DND-41 (cell line): ENCODE data around the gene EHBP1.

Source experiments
- ATAC-seq: fragments of 200-7000 bp; cut with Tn5 transposase; 3 replicates; pipeline ENCODE4 v1.9.1; 2021; ENCODE audit warnings: low read depth; ENCODE audit not compliant: insufficient read depth
- DNase-seq: peaks from one replicate; pipeline ENCODE4 v3.0.0-alpha.2; 2020
- H2AFZ ChIP-seq: 2 replicates; pipeline ENCODE4 v1.6.0; 2012; ENCODE audit warnings: low read depth, low read length
- H3K27ac ChIP-seq: 2 replicates; pipeline ENCODE4 v1.5.1; 2012; ENCODE audit warnings: low read length, inconsistent platforms
- H3K27me3 ChIP-seq: fragments of 200-600 bp; sonication (generic); 2 replicates; pipeline ENCODE4 v1.6.0; 2012; ENCODE audit warnings: low read length, mild to moderate bottlenecking, inconsistent platforms; ENCODE audit not compliant: insufficient read depth, poor library complexity
- H3K36me3 ChIP-seq: 2 replicates; pipeline ENCODE4 v1.5.1; 2012; ENCODE audit warnings: low read length, inconsistent platforms; ENCODE audit not compliant: insufficient read depth
- H3K4me1 ChIP-seq: 2 replicates; pipeline ENCODE4 v1.5.1; 2012; ENCODE audit warnings: mild to moderate bottlenecking, low read length; ENCODE audit not compliant: insufficient read depth
- H3K4me2 ChIP-seq: 2 replicates; pipeline ENCODE4 v1.6.0; 2012; ENCODE audit warnings: mild to moderate bottlenecking, moderate library complexity, low read length, inconsistent platforms; ENCODE audit not compliant: insufficient read depth
- H3K4me3 ChIP-seq, 2 experiments: fragments of 200-600 bp in 1 of 2; shearing (Covaris generic) in 1 of 2; 2 replicates each; pipeline ENCODE4 v1.5.1; 2012 to 2016; ENCODE audit warnings: inconsistent platforms in 2 of 2, low read length in 2 of 2, mild to moderate bottlenecking in 2 of 2, low read depth in 1 of 2, moderate library complexity in 1 of 2
- H3K79me2 ChIP-seq: 2 replicates; pipeline ENCODE4 v1.6.0; 2012; ENCODE audit warnings: low read length, inconsistent platforms; ENCODE audit not compliant: insufficient read depth
- H3K9ac ChIP-seq: 2 replicates; pipeline ENCODE4 v1.6.0; 2012; ENCODE audit warnings: low read depth, mild to moderate bottlenecking, inconsistent platforms, low read length, moderate library complexity
- H3K9me3 ChIP-seq: 2 replicates; pipeline ENCODE4 v1.5.1; 2012; ENCODE audit warnings: low read length, moderate library complexity, mild to moderate bottlenecking, inconsistent platforms; ENCODE audit not compliant: insufficient read depth, severe bottlenecking
- H4K20me1 ChIP-seq: 2 replicates; pipeline ENCODE4 v1.6.0; 2012; ENCODE audit warnings: low read length; ENCODE audit not compliant: insufficient read depth
- EZH2 ChIP-seq: IDR thresholded peaks from 3 replicates; pipeline ENCODE4 v1.6.1; 2012; ENCODE audit warnings: borderline replicate concordance, low read depth, mild to moderate bottlenecking, moderate library complexity, low read length, inconsistent platforms; ENCODE audit not compliant: severe bottlenecking
- TF ChIP-seq, protein P1 (sequence below): IDR thresholded peaks from 2 replicates; pipeline ENCODE4 v1.5.1; 2012; ENCODE audit warnings: borderline replicate concordance, low read length, moderate library complexity, mild to moderate bottlenecking; ENCODE audit not compliant: poor library complexity, severe bottlenecking; ENCODE audit errors: extremely low read depth

Gene EHBP1

DNA sequence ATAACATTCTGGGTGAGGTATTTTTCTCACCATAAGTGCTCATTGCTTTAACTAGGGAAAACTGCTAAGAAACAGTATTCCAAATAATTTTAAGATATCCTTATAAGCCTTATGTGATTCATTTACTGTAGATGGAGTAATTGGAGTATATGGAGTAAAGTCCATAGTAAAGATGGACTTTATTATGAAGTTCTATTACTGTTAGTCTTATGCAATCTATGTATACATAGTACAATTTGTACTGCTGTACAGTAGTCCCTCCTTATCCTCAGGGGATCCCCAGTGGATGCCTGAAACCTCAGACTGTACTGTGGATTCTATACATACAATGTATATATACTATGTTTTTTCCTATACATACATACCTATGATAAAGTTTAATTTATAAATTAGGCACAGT lies 304.0 kb downstream of the EHBP1 start:
- no peak overlapping the region for H3K4me2 ChIP-seq
- H2AFZ ChIP-seq: no peak overlapping the region
- H3K36me3 ChIP-seq: peaks cover 13% of the 10 kb centered on the region; the same call in 1 of the 2 replicates
- H3K9ac ChIP-seq: no peak overlapping the region
- no peaks in the 10 kb centered on the region for H3K79me2 ChIP-seq
- no peak overlapping the region for H3K4me3 ChIP-seq
- no peaks in the 10 kb centered on the region for H4K20me1 ChIP-seq
- ATAC-seq (no peak), DNase-seq (no peak)
- H3K4me1 ChIP-seq: no peaks in the 10 kb centered on the region
- H3K27me3 ChIP-seq: no peaks in the 10 kb centered on the region
- no peak overlapping the region for H3K27ac ChIP-seq
- H3K9me3 ChIP-seq: no peaks in the 10 kb centered on the region
- TF ChIP-seq, protein P1, sequence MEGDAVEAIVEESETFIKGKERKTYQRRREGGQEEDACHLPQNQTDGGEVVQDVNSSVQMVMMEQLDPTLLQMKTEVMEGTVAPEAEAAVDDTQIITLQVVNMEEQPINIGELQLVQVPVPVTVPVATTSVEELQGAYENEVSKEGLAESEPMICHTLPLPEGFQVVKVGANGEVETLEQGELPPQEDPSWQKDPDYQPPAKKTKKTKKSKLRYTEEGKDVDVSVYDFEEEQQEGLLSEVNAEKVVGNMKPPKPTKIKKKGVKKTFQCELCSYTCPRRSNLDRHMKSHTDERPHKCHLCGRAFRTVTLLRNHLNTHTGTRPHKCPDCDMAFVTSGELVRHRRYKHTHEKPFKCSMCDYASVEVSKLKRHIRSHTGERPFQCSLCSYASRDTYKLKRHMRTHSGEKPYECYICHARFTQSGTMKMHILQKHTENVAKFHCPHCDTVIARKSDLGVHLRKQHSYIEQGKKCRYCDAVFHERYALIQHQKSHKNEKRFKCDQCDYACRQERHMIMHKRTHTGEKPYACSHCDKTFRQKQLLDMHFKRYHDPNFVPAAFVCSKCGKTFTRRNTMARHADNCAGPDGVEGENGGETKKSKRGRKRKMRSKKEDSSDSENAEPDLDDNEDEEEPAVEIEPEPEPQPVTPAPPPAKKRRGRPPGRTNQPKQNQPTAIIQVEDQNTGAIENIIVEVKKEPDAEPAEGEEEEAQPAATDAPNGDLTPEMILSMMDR: no peak
- TF ChIP-seq EZH2: no peak

- no peak overlapping the region for H3K4me2 ChIP-seq
- no peaks in the 10 kb centered on the region for H3K9me3 ChIP-seq
- no peak overlapping the region for H2AFZ ChIP-seq
- TF ChIP-seq, protein P1: no peak
- DNase-seq: no peak
- H3K9ac ChIP-seq: no peak overlapping the region
- no peaks in the 10 kb centered on the region for H3K79me2 ChIP-seq
- peaks cover 13% of the 10 kb centered on the region; the same call in 1 of the 2 replicates for H3K36me3 ChIP-seq
- no peaks in the 10 kb centered on the region for H4K20me1 ChIP-seq
- H3K27me3 ChIP-seq: no peaks in the 10 kb centered on the region
- H3K27ac ChIP-seq: no peak overlapping the region
- no peak overlapping the region for H3K4me3 ChIP-seq
- H3K4me1 ChIP-seq: no peaks in the 10 kb centered on the region
- no peak for ATAC-seq
Observed at GRCh38 chr2:63012541-63012940, 307.0 kb downstream of the EHBP1 start.

GRCh38 chr2:63013438-63013837 lies 307.9 kb downstream of the EHBP1 start:
- Histone ChIP-seq H3K4me2 (no peak overlapping the region), H3K27me3 (no peaks in the 10 kb centered on the region), H3K9me3 (no peaks in the 10 kb centered on the region), H3K4me3 (no peak overlapping the region), H2AFZ (no peak overlapping the region), H3K79me2 (no peaks in the 10 kb centered on the region), H3K4me1 (no peaks in the 10 kb centered on the region), H3K27ac (no peak overlapping the region), H3K36me3 (peaks cover 13% of the 10 kb centered on the region; the same call in 1 of the 2 replicates), H3K9ac (no peak overlapping the region), H4K20me1 (no peaks in the 10 kb centered on the region)
- DNase-seq: no peak
- ATAC-seq: no peak
- TF ChIP-seq EZH2: no peak
- TF ChIP-seq, protein P1: no peak

DNA sequence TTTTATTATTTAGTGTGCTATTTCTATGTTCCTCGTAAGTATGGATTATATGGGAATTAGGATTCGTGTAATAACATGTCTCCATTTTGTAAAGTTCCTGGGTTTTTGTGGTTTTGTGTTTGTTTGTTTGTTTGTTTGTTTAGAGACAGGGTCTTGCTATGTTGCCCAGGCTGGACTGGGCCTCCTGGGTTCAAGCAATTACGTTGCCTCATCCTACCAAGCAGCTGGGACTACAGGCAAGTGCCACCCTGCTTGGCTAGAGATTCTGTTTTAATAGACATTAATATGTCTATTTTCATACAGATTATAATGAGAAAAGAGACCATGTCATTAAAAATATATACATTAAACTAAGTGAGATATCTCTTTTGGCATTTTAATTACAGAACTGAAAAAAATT lies 309.9 kb downstream of the EHBP1 start:
- no peak overlapping the region for H3K4me3 ChIP-seq
- DNase-seq: no peak
- H3K4me1 ChIP-seq: no peaks in the 10 kb centered on the region
- no peaks in the 10 kb centered on the region for H3K9me3 ChIP-seq
- no peak for ATAC-seq
- no peak overlapping the region for H3K4me2 ChIP-seq
- H4K20me1 ChIP-seq: no peaks in the 10 kb centered on the region
- H2AFZ ChIP-seq: no peak overlapping the region
- peaks cover 13% of the 10 kb centered on the region; the same call in 1 of the 2 replicates for H3K36me3 ChIP-seq
- TF ChIP-seq, protein P1: no peak
- no peak for TF ChIP-seq EZH2
- H3K27ac ChIP-seq: no peak overlapping the region
- no peaks in the 10 kb centered on the region for H3K79me2 ChIP-seq
- no peaks in the 10 kb centered on the region for H3K27me3 ChIP-seq
- H3K9ac ChIP-seq: no peak overlapping the region
